ENCODE results near the gene HIPK1. TPM values are rescaled to one million over a fixed set of nuclear protein-coding genes. Genes with fewer than 3 reads are reported as not detected.
"Not testable (repeated sequence)": the region's sequence is repeated elsewhere in the genome, so short reads cannot be mapped to it uniquely, and the experiment has no call there.

Gene HIPK1
- total RNA-seq, 1 donor from 2014 or later = 73.2 TPM

GRCh38 chr1:114009393-114009792, 80.3 kb downstream of the HIPK1 start:
- DNase-seq (ENCODE audit: low spot score) = no peak

DNA sequence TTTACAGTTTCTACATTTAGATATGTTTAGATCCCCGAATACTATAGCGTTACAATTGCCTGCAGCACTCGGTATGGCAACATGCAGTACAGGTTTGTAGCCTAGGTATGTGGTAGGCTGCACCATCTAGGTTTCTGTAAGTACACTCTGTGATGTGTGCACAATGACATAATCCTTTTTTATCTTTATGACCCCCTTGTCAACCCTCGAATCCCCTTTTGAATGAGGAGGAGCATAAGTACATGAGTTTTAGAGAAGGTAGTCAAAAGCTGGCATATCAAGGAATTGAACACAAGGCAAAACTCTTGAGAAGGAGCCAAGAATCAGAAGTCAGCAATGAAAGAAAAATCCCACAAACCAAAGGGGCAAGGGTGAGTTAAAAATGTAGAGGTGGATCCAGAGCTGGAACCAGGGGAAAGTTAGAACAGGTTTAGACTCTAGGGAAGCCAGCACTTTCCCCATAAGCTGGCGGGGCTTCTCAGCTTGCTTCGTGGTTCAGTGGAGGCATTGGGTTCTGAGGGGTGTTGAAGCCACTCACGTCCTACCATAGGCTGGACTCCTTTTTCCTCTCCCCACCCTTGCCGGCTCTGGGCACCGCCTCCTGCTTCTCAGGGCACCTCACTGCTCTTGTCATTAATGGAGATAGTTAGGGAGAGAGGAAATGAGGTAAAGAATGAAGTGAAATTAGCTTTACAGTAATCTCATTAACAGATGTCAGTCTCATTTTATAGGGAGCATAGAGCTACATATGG, 81.5 kb downstream of the HIPK1 start:
- DNase-seq (ENCODE audit: low spot score) = no peak

- no peak for DNase-seq (ENCODE audit: low spot score)
These were observed 82.7 kb downstream of the HIPK1 start for GRCh38 chr1:114011796-114012195.

DNA sequence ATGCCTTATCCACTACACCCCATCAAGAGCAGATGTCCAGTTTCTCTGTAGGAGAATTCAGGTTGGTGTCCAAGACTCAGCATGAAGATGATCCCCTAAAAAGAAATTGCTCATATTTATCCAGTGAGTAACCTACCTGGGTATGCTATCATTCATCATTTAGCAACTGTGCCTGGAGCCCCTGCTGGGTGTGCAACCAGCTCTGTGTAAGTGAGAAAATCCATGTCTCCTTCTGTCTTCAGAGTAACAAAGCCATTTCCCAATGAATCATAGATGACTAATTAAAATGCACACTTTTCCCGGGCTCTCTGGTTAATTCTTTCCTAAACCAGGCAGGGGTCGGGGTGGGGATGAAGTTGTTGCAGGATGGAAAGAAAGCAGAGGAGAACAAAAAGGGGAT, 86.0 kb downstream of the HIPK1 start:
- no peak for DNase-seq (ENCODE audit: low spot score)

DNA sequence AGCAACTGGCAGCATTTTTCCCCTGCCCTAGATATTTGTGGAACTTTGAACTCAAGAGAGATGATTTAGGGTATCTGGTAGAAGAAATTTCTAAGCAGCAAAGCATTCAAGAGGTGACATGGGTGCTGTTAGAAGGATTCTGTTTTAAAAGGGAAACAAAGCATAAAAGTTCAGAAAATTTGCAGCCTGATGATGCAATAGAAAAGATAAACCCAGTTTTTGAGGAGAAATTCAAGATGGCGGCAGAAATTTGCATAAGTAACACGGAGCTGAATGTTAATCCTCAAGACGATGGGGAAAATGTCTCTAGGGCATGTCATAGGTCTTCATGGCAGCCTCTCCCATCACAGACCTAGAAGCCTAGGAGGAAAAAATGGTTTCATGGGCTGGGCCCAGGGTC, 90.6 kb downstream of the HIPK1 start:
- DNase-seq (ENCODE audit: low spot score) = not testable (repeated sequence)

GRCh38 chr1:114021665-114022099, 92.6 kb downstream of the HIPK1 start:
- DNase-seq (ENCODE audit: low spot score) = no peak

GRCh38 chr1:114022877-114023276, 93.8 kb downstream of the HIPK1 start:
- no peak for DNase-seq (ENCODE audit: low spot score)

DNA sequence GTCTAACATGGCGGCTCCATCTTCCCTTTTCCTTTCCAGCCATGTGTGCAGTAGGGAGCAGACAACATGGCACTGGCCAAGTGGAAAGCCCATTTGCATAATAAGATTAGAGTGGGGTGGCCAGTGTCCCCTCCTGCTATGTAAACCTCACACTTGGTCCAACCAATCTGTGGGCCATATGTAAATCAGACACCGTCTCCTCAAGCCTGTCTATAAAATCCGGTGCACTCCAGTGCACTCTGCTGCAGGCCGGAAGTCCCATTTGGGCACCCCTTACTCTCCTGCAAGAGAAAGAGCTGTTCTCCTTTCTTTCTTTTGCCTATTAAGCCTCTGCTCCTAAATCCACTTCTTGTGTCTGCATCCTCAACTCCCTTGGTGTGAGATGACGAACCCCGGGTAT, 94.3 kb downstream of the HIPK1 start:
- DNase-seq (ENCODE audit: low spot score) = no peak

GRCh38 chr1:114024049-114024448, 94.9 kb downstream of the HIPK1 start:
- DNase-seq (ENCODE audit: low spot score) = no peak

- DNase-seq (ENCODE audit: low spot score) = no peak
These were observed 96.7 kb downstream of the HIPK1 start for GRCh38 chr1:114025609-114026401.

DNA sequence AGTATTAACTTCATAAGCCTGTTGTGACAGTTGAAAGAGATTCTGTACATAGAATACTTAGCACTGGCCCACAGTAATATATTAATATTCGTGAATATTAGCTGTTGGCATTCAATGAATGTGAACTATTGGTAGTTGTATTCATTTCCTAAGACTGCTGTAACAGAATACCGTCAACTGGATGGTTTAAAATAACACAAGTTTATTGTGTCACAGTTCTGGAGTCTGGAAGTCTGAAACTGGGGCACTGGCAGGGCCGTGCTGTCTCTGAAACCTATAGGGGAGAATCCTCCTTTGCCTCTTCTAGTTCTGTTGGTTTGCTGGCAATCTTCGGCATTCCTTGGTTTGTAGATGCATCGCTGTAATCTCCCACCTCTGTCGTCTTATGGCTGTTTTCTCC, 97.7 kb downstream of the HIPK1 start:
- no peak for DNase-seq (ENCODE audit: low spot score)

Other genes starting within 250 kb of the HIPK1 start
- 11.0 TPM for gene PHTF1, start 169.8 kb upstream of the HIPK1 start, total RNA-seq
- gene RSBN1, start 116.8 kb upstream of the HIPK1 start, total RNA-seq = 25.8 TPM
- gene PTPN22, start 57.6 kb upstream of the HIPK1 start, total RNA-seq = 5.2 TPM
- gene BCL2L15, start 41.7 kb upstream of the HIPK1 start, total RNA-seq = 8.0 TPM
- 31.6 TPM for gene AP4B1, start 24.5 kb upstream of the HIPK1 start, total RNA-seq
- 5.3 TPM for gene DCLRE1B, start 24.0 kb upstream of the HIPK1 start, total RNA-seq
- gene OLFML3, start 50.1 kb downstream of the HIPK1 start, total RNA-seq = 43.5 TPM
- 0.47 TPM for gene SYT6, start 224.5 kb downstream of the HIPK1 start, total RNA-seq